NCI-H187 treated with DMSO at 0.1 percent for 48 hours (cell line): ENCODE measurements around the gene BABAM2.
"Not testable (repeated sequence)": the region's sequence is repeated elsewhere in the genome, so short reads cannot be mapped to it uniquely, and the experiment has no call there.

Source experiments
- DNase-seq: peaks from one replicate; lab custom pipeline; 2025; lab: John Stamatoyannopoulos, UW

Gene BABAM2

GRCh38 chr2:28074137-28074536, 183.6 kb downstream of the BABAM2 start:
- no peak for DNase-seq

GRCh38 chr2:28080911-28081310, 190.4 kb downstream of the BABAM2 start:
- DNase-seq, result no peak

GRCh38 chr2:28082131-28082530, 191.6 kb downstream of the BABAM2 start:
- no peak for DNase-seq

- no peak for DNase-seq
Measured at GRCh38 chr2:28083476-28083875, 192.9 kb downstream of the BABAM2 start.

- no peak for DNase-seq
Measured at GRCh38 chr2:28084564-28084963, 194.0 kb downstream of the BABAM2 start.

GRCh38 chr2:28085201-28085600, 194.7 kb downstream of the BABAM2 start:
- DNase-seq, result no peak

GRCh38 chr2:28086611-28087010, 196.1 kb downstream of the BABAM2 start:
- no peak for DNase-seq

GRCh38 chr2:28088970-28089369, 198.4 kb downstream of the BABAM2 start:
- DNase-seq, result no peak

GRCh38 chr2:28089486-28089885, 199.0 kb downstream of the BABAM2 start:
- no peak for DNase-seq

GRCh38 chr2:28093308-28093707, 202.8 kb downstream of the BABAM2 start:
- DNase-seq, result no peak

- no peak for DNase-seq
Measured at GRCh38 chr2:28093768-28094167, 203.2 kb downstream of the BABAM2 start.

GRCh38 chr2:28094739-28095138, 204.2 kb downstream of the BABAM2 start:
- no peak for DNase-seq

- no peak for DNase-seq
Measured at GRCh38 chr2:28095622-28096021, 205.1 kb downstream of the BABAM2 start.

GRCh38 chr2:28096421-28096820, 205.9 kb downstream of the BABAM2 start:
- no peak for DNase-seq

GRCh38 chr2:28098501-28099225, 208.1 kb downstream of the BABAM2 start:
- DNase-seq, result no peak

- DNase-seq, result no peak
Measured at GRCh38 chr2:28101123-28101522, 210.6 kb downstream of the BABAM2 start.

- DNase-seq, result no peak
Measured at GRCh38 chr2:28101892-28102291, 211.4 kb downstream of the BABAM2 start.

GRCh38 chr2:28102455-28102874, 211.9 kb downstream of the BABAM2 start:
- DNase-seq, result no peak

GRCh38 chr2:28103611-28104010, 213.1 kb downstream of the BABAM2 start:
- DNase-seq, result no peak

- DNase-seq, result no peak
Measured at GRCh38 chr2:28108143-28108542, 217.6 kb downstream of the BABAM2 start.

GRCh38 chr2:28113771-28114170, 223.2 kb downstream of the BABAM2 start:
- DNase-seq, result not testable (repeated sequence)

GRCh38 chr2:28117104-28117596, 226.6 kb downstream of the BABAM2 start:
- DNase-seq, result no peak

- no peak for DNase-seq
Measured at GRCh38 chr2:28119631-28120030, 229.1 kb downstream of the BABAM2 start.
